Activated CD4-positive, alpha-beta memory T cell treated with anti-CD3 and anti-CD28 coated beads, Interleukin-2, amount 10 ng/mL, durations not matched to agents 7 days and 5 days (primary cell): ENCODE results near the gene DCX. TPM values are rescaled to one million over a fixed set of nuclear protein-coding genes. Genes with fewer than 3 reads are reported as not detected.

Experiments
- CTCF ChIA-PET: fragments of 350-600 bp; sonication (Branson Sonifier 250); formaldehyde crosslinking; loops from one replicate; lab custom pipeline; 2021; ENCODE audit warnings: antibody characterized with exemption, inconsistent platforms; lab: Charles Lee
- POLR2A ChIA-PET: fragments of 350-600 bp; sonication (Branson Sonifier 250); formaldehyde crosslinking; loops from one replicate; lab custom pipeline; 2021; ENCODE audit warnings: antibody characterized with exemption; lab: Charles Lee
- DNase-seq: peaks from one replicate; pipeline ENCODE4 v3.0.0-alpha.2; 2020
- H3K27ac Mint-ChIP-seq: one replicate; pipeline ENCODE4 v1.8.0; 2021; ENCODE audit warnings: mild to moderate bottlenecking, mixed read lengths
- H3K27me3 Mint-ChIP-seq: one replicate; pipeline ENCODE4 v1.8.0; 2021; ENCODE audit warnings: mixed read lengths
- H3K36me3 Mint-ChIP-seq: one replicate; pipeline ENCODE4 v1.8.0; 2021; ENCODE audit warnings: low read depth, mixed read lengths
- H3K4me1 Mint-ChIP-seq: one replicate; pipeline ENCODE4 v1.8.0; 2021; ENCODE audit warnings: mixed read lengths
- H3K4me3 Mint-ChIP-seq: one replicate; pipeline ENCODE4 v1.8.0; 2021; ENCODE audit warnings: mild to moderate bottlenecking, mixed read lengths
- H3K9me3 Mint-ChIP-seq: one replicate; pipeline ENCODE4 v1.8.0; 2021; ENCODE audit warnings: mixed read lengths
- total RNA-seq, 2 experiments: library from RNA; stranded (reverse); gene quantifications; one replicate each; pipeline ENCODE4 v1.2.3, GENCODE V29; 2021

Gene DCX
- total RNA-seq, 2 experiments from 2014 or later, result not detected

DNA sequence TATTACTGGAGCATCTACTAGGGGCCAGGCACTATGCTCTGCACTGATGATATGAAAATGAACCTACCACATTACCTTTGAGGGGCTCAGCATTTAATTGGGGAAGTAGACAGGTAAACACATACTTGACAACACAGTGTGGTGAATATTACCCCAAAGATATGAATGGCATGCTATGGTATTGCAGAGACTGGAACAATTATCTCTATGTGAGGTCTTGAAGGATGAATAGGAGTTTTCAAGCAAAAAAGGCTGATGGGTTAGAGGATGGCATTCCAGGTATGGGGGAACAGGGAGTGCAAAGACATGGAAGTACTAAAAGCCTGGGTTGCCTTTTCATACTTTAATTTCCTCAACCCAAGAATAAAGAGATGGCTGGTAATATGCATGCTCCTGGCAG is 82.6 kb downstream of the DCX start:
- POLR2A ChIA-PET, result no interaction called here
- H3K36me3 Mint-ChIP-seq, result no peaks in the 10 kb centered on the region

DNA sequence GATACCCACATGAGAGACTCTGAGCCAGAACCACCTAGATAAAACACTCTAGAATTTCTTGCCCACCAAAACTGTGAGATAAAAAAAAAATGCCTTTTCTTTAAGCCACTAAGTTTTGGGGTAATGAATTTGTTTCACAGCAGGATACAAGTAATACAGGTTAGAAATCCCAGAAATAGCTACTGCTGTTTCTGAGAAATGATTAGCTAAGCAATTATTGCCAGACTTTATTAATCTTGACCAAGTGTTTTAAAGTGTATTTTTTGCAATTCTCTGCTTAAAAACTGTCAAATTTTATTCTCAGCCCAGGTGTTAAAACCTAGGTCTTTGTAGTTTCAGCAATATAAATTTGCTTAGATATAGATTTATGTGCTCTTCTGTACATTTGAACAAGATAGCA is 83.1 kb downstream of the DCX start:
- DNase-seq, result no peak
- no peaks in the 10 kb centered on the region for H3K36me3 Mint-ChIP-seq
- POLR2A ChIA-PET, result no interaction called here
- no peak overlapping the region for H3K27ac Mint-ChIP-seq
- H3K9me3 Mint-ChIP-seq, result no peaks in the 10 kb centered on the region
- H3K4me3 Mint-ChIP-seq, result no peak overlapping the region
- H3K27me3 Mint-ChIP-seq, result no peaks in the 10 kb centered on the region
- CTCF ChIA-PET, result no interaction called here
- H3K4me1 Mint-ChIP-seq, result no peaks in the 10 kb centered on the region

More for the DNA sequence above, 82.6 kb downstream of the DCX start:
- Mint-ChIP-seq H3K4me1 (no peaks in the 10 kb centered on the region), H3K27ac (no peak overlapping the region), H3K9me3 (no peaks in the 10 kb centered on the region), H3K27me3 (no peaks in the 10 kb centered on the region), H3K4me3 (no peak overlapping the region)
- CTCF ChIA-PET, result no interaction called here
- DNase-seq, result no peak

DNA sequence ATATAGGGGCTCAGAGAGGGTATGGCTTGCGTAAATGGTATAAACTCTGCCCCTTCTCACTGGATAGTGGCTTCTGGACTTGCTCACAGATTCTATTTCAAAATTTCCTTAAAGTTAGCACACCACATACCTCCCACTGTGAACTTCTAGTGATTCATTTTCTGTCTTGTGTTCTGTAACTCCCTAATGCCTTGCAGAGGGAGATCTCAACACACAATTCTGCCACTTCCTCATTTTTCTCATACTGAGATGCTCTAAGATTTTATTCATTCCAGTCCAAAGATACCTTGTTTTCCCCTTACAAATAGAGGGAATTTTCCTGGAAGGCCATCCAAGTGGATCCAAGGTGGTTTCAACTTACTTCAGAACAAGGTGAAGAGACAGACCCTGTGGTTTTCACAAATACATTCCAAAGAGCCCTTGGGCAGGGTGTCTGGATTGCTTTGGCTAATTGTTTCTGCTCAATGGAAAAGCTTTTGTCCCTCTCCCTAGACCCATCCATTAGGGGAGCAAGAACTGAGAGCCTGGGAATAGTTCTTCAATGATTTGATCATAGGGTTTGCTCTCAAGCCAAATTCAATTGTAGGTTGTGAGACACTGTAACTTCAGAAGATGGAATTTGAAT is 89.6 kb downstream of the DCX start:
- no peak for DNase-seq
- no peak overlapping the region for H3K4me3 Mint-ChIP-seq
- no peaks in the 10 kb centered on the region for H3K27me3 Mint-ChIP-seq
- H3K36me3 Mint-ChIP-seq, result no peaks in the 10 kb centered on the region
- no peak overlapping the region for H3K27ac Mint-ChIP-seq
- POLR2A ChIA-PET, result no interaction called here
- H3K4me1 Mint-ChIP-seq, result no peaks in the 10 kb centered on the region
- CTCF ChIA-PET, result no interaction called here
- no peaks in the 10 kb centered on the region for H3K9me3 Mint-ChIP-seq

DNA sequence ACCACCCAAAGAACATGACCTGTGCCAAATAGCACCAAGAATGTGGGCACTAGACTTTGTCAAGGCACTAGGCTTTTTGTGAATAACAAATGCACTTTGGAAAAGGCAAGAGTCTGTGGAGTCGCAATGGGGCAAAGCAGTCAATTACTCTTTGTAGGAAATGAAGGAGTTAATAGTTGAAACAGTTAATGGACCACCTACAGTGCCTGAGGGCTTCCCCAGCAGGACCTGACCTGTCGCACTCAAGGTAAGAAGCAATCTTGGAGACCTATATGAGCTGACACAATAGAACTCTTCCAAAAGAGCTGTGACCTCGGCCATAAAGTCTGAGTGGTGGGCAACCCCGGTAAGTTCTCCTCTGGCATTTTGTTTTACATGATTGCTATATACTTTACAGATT is 92.5 kb downstream of the DCX start:
- no peak for DNase-seq
- Mint-ChIP-seq H3K27ac (no peak overlapping the region), H3K4me1 (no peaks in the 10 kb centered on the region), H3K27me3 (no peaks in the 10 kb centered on the region), H3K36me3 (no peaks in the 10 kb centered on the region), H3K9me3 (no peaks in the 10 kb centered on the region), H3K4me3 (no peak overlapping the region)
- ChIA-PET CTCF (no interaction called here), POLR2A (no interaction called here)

DNA sequence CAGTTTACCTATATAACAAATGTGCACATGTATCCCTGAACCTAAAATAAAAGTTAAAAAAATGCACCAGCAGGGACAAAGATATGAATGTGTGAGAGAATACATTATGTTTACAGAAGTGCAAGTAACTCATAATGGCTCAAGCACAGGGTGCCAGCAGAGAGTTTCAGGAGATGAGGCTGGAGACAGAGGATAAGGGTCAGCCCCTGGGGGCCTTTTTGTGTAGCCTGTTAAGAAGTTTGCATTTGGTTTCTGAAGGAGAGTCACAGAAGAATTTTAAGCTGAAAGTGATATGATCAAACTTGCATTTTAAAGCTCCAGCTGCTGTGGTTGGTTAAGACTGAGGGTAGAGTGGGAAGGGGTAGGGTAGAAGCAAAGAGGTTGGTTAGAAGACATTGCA is 93.1 kb downstream of the DCX start:
- POLR2A ChIA-PET, result no interaction called here
- Mint-ChIP-seq H3K4me3 (no peak overlapping the region), H3K27ac (no peak overlapping the region), H3K4me1 (no peaks in the 10 kb centered on the region), H3K36me3 (no peaks in the 10 kb centered on the region), H3K9me3 (no peaks in the 10 kb centered on the region), H3K27me3 (no peaks in the 10 kb centered on the region)
- no peak for DNase-seq
- CTCF ChIA-PET, result no interaction called here

DNA sequence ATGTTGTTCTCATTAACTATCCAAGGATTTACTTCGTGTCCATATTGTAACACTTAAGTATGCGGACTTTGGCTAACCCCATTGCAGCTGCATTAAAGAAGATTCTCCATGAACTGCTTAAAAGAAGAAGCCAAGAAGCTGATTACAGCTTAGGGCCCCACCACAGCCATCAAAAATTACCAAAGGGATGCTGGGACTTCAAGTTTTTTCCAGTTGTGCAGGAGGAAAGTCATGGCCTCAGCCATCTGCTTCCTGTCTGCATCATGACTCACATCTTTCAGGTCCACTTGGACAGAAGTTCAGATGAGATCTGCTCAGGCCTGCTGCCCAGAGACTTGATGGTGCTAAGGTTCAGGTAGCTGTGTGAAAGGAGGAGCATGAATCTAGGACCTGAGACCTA is 102.9 kb downstream of the DCX start:
- ChIA-PET CTCF (no interaction called here), POLR2A (no interaction called here)
- H3K36me3 Mint-ChIP-seq, result no peaks in the 10 kb centered on the region
- H3K27me3 Mint-ChIP-seq, result no peaks in the 10 kb centered on the region
- H3K27ac Mint-ChIP-seq, result no peak overlapping the region
- DNase-seq, result no peak
- no peaks in the 10 kb centered on the region for H3K4me1 Mint-ChIP-seq
- H3K4me3 Mint-ChIP-seq, result no peak overlapping the region
- no peaks in the 10 kb centered on the region for H3K9me3 Mint-ChIP-seq

DNA sequence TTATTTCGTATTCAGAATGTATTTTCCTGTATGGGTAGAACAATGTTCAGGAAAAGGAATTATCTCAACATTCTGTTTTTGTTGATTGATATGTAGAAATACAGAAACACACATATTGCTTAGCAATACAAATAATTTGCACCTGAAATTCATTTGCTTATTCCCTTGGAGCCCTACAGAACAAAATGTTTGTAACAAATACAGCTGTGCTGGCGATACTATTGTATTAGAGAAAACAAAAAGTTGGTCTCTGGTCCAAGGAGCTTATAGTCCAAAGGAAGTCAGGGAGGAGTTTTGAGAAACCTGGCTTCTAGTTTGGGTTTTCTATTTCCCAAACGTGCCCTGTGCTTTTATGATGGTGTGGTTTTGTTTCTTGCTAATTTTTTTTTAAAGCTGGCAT is 104.0 kb downstream of the DCX start:
- Mint-ChIP-seq H3K27me3 (no peaks in the 10 kb centered on the region), H3K4me3 (no peak overlapping the region), H3K27ac (no peak overlapping the region), H3K4me1 (no peaks in the 10 kb centered on the region), H3K9me3 (no peaks in the 10 kb centered on the region), H3K36me3 (no peaks in the 10 kb centered on the region)
- ChIA-PET POLR2A (interaction anchor here (0.7 kb wide), 1 partner anchor 204 kb away, joined by 3 read pairs; the partner anchor contains the start of gene SERTM2), CTCF (no interaction called here)
- DNase-seq, result no peak

DNA sequence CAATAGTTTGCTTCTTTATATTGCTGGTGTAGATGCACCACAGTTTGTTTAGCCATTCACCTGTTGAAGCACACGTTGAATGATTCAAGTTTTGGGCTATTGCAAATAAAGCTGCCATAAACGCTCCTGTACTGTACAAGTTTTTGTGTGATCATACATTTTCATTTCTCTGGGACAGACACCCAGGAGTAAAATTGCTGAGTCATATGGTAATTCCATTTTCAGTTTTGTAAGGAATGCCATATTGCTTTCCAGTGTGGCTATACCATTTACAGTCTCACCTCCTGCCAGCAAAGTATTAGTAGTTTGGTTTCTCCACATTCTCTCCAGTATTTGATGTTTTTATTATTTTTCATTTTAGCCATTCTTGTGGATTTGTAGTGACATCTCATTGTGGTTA is 109.7 kb downstream of the DCX start:
- Mint-ChIP-seq H3K36me3 (no peaks in the 10 kb centered on the region), H3K4me3 (no peak overlapping the region)

DNA sequence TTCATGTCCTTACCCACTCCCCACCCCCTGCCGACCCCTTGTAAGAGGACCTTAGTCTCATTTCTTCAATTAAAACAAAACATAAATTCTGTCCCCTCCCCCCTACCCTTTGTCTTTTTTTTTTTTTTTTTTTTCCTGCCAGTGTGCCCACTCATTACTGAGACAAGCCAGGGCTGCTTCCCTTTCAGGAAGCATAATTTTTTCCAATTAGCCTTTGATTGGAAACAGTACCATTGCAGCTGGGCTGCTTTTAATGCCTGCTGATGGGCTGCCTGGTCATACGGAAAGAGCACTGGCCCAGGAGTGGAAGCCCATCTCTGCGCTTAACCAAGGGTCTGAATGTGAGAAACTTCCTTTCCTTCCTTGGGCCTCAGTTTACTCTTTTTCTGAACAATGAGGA is 123.2 kb downstream of the DCX start:
- no peak for DNase-seq
- H3K9me3 Mint-ChIP-seq, result no peaks in the 10 kb centered on the region
- H3K36me3 Mint-ChIP-seq, result no peaks in the 10 kb centered on the region
- CTCF ChIA-PET, result no interaction called here
- no peaks in the 10 kb centered on the region for H3K27me3 Mint-ChIP-seq
- no peaks in the 10 kb centered on the region for H3K4me1 Mint-ChIP-seq
- H3K4me3 Mint-ChIP-seq, result no peak overlapping the region
- POLR2A ChIA-PET, result no interaction called here
- no peak overlapping the region for H3K27ac Mint-ChIP-seq

More for the DNA sequence above, 109.7 kb downstream of the DCX start:
- H3K9me3 Mint-ChIP-seq, result no peaks in the 10 kb centered on the region
- H3K4me1 Mint-ChIP-seq, result no peaks in the 10 kb centered on the region
- H3K27me3 Mint-ChIP-seq, result no peaks in the 10 kb centered on the region
- DNase-seq, result no peak
- CTCF ChIA-PET, result no interaction called here
- no peak overlapping the region for H3K27ac Mint-ChIP-seq
- POLR2A ChIA-PET, result no interaction called here

DNA sequence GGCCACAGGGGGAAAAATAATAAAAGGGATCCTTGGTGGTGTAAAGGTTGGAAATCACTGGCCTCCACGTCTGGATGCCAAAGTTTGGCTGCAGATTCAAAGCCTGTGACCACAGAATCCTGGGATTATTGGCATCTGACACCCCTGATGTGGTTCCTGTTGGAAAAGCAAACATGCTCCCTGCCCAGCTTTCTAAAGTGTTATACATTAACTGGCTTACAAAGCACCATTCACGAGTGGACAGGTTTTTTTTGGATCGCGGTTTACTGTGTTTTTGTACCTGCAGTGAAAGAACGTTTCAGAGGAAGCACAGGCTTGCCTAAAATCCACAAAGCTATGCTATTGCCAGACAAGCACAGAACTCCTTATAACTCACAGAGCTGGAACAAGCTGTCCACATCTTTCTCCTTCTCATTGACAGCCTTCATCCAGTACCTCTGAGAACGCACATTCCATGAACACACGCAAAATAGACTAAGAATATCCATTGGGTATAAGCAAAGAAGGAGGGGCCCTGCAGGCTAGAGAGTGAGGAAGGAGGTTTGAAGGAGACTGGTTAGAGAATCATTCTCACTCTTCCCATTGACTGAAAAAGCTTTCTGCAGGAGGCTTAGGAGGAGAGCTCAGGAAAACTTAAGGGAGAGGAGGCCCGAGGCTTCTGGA is 127.2 kb downstream of the DCX start:
- CTCF ChIA-PET, result no interaction called here
- H3K4me1 Mint-ChIP-seq, result no peaks in the 10 kb centered on the region
- H3K9me3 Mint-ChIP-seq, result no peaks in the 10 kb centered on the region
- no peaks in the 10 kb centered on the region for H3K27me3 Mint-ChIP-seq
- H3K4me3 Mint-ChIP-seq, result no peak overlapping the region
- POLR2A ChIA-PET, result no interaction called here
- no peaks in the 10 kb centered on the region for H3K36me3 Mint-ChIP-seq
- H3K27ac Mint-ChIP-seq, result no peak overlapping the region
- no peak for DNase-seq

DNA sequence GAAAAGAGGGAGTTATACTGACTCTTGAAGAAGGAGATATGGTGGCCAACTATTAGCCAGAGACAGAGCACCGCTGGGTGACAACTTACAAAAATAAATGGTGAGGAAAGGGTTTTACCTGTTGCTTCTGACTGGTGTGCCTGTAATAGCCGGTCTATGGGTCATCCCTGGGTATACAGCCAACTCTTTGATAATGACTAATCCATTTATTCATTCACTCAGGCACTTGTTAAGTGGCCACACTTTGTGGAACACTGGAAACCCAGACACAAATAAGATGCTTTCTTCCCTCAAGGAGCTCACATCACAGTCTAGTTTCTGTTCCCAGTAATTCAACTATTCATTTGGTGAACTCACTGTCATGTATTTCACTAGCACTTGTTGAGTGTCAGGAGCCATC is 128.5 kb downstream of the DCX start:
- Mint-ChIP-seq H3K27me3 (no peaks in the 10 kb centered on the region), H3K4me1 (no peaks in the 10 kb centered on the region), H3K36me3 (no peaks in the 10 kb centered on the region), H3K4me3 (no peak overlapping the region), H3K27ac (no peak overlapping the region), H3K9me3 (no peaks in the 10 kb centered on the region)
- no peak for DNase-seq
- CTCF ChIA-PET, result no interaction called here
- POLR2A ChIA-PET, result no interaction called here

DNA sequence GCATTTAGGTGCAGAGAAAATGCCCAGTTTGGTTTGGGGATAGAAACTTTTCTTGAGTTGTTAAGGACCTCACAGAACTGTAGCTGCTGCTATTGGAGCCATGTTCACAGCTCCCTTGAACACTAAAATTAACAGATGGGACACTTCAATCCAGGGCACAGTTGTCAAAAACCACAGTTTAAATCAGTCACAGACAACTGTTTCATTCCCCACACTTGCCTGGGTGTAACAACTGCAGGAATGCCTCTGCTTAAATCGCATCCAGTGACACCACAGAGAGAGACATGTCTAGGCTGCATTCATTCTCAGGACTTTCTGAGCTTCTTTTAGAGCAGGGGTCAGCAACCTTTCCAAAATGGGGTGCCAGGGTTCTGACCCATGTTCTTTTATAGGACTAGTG is 129.0 kb downstream of the DCX start:
- POLR2A ChIA-PET, result no interaction called here

DNA sequence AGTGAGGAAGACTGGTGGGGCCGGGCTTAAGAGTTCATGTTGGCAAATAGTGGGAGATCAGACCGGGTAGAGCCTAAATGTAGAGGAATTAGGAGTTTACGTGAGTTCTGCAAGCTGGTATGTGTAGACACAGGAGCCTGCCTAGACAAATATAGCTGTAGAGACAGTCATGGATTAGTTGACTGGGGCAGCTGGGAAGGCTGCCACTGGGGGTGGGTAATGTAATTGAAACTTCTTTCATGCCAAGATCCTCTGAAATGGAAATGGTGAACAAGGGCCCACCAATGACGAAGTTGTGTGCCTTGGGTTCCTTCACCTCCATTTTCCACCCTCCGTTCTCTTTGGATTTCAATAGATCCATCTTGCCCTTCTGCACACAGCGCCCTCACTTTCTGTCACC is 129.9 kb downstream of the DCX start:
- CTCF ChIA-PET, result no interaction called here
- no peak overlapping the region for H3K4me3 Mint-ChIP-seq
- no peak overlapping the region for H3K27ac Mint-ChIP-seq
- H3K9me3 Mint-ChIP-seq, result no peaks in the 10 kb centered on the region
- POLR2A ChIA-PET, result no interaction called here
- no peaks in the 10 kb centered on the region for H3K4me1 Mint-ChIP-seq
- no peaks in the 10 kb centered on the region for H3K27me3 Mint-ChIP-seq
- DNase-seq, result no peak
- H3K36me3 Mint-ChIP-seq, result no peaks in the 10 kb centered on the region

More for the DNA sequence above, 129.0 kb downstream of the DCX start:
- no peak overlapping the region for H3K4me3 Mint-ChIP-seq
- H3K4me1 Mint-ChIP-seq, result no peaks in the 10 kb centered on the region
- no peak overlapping the region for H3K27ac Mint-ChIP-seq
- no peak for DNase-seq
- CTCF ChIA-PET, result no interaction called here
- no peaks in the 10 kb centered on the region for H3K9me3 Mint-ChIP-seq
- H3K36me3 Mint-ChIP-seq, result no peaks in the 10 kb centered on the region
- H3K27me3 Mint-ChIP-seq, result no peaks in the 10 kb centered on the region

DNA sequence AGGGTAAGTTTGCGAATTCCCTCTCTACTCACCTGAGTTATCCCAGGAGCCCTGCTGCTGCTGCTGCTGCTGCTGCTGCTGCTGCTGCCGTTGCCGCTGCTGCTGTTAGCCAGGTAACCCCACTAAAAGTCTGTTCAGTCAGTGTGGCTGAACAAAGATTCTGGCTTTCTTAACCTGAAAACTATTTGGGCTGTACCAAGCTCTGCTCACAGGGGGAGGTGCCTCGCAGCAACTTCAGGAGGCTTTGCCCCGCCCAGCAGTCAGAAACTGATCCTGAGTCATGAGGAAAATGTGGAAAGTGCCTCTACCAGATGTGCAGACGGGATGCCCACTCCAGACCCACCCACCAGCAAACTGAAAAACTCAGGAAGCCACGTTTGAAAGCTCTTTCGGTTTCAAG is 141.7 kb downstream of the DCX start, which contains the start of gene CAPN6:
CAPN6 (minus strand) TSS at position 145 of the 400 bp plus-strand sequence. CDS start 6,547 bp downstream, outside the sequence.
- CTCF ChIA-PET, result no interaction called here

More for the DNA sequence above, 141.7 kb downstream of the DCX start, which contains the start of gene CAPN6:
- no peak within 1 kb of the TSS for H3K4me3 Mint-ChIP-seq
- H3K27me3 Mint-ChIP-seq, result peaks cover 2% of the 10 kb centered on the region
- no peaks in the 10 kb centered on the region for H3K4me1 Mint-ChIP-seq
- H3K9me3 Mint-ChIP-seq, result no peaks in the 10 kb centered on the region
- no peaks in the 10 kb centered on the region for H3K36me3 Mint-ChIP-seq
- DNase-seq, result no peak
- no peak within 1 kb of the TSS for H3K27ac Mint-ChIP-seq
- POLR2A ChIA-PET, result no interaction called here
